SK-N-SH (cell line): Measurements from ENCODE around the gene RAD54L2. TPM values are rescaled to one million over a fixed set of nuclear protein-coding genes. Genes with fewer than 3 reads are reported as not detected.

Experiments
- CTCF ChIA-PET: fragments of 300-600, 350-600 bp; formaldehyde crosslinking; extraction: SDS; loops from one replicate; lab custom pipeline; 2021; lab: Yijun Ruan, JAX
- POLR2A ChIA-PET: fragments of 350-600 bp; sonication (Branson Sonifier 250); formaldehyde crosslinking; extraction: SDS; loops from one replicate; lab custom pipeline; 2020; ENCODE audit warnings: antibody characterized with exemption, inconsistent platforms; lab: Yijun Ruan, JAX
- DNase-seq: peaks from one replicate; pipeline ENCODE4 v3.0.0; 2012
- H2AFZ ChIP-seq: fragments of 200-600 bp; sonication (generic); 2 replicates; pipeline ENCODE4 v1.8.1; 2016; ENCODE audit warnings: antibody characterized with exemption, mild to moderate bottlenecking, low read depth
- H3F3A ChIP-seq: fragments of 200-600 bp; sonication (generic); replicated peaks from 2 replicates; pipeline ENCODE3; 2016; ENCODE audit warnings: antibody characterized with exemption, mild to moderate bottlenecking; ENCODE audit not compliant: insufficient read depth
- H3K27ac ChIP-seq, 2 experiments: fragments of 200-500 bp in 1 of 2; fragments of 200-600 bp in 1 of 2; sonication (Bioruptor generic) in 1 of 2; sonication (generic), shearing (Covaris generic) in 1 of 2; 2 replicates each; pipeline versions ENCODE4 v1.5.1 to v1.6.1; 2014 to 2016; ENCODE audit warnings: low read depth in 2 of 2, inconsistent platforms in 1 of 2, low read length in 1 of 2, mild to moderate bottlenecking in 1 of 2, mixed read lengths in 1 of 2
- H3K27me3 ChIP-seq: fragments of 200-600 bp; sonication (generic), shearing (Covaris generic); 2 replicates; pipeline ENCODE4 v1.6.1; 2016; ENCODE audit warnings: mixed run types; ENCODE audit not compliant: insufficient read depth
- H3K36me3 ChIP-seq, 2 experiments: fragments of 200-500 bp in 1 of 2; fragments of 200-600 bp in 1 of 2; sonication (Bioruptor generic) in 1 of 2; sonication (generic) in 1 of 2; replicated peaks in 1 of 2; 2 replicates each; pipeline versions ENCODE3 to v1.5.1; 2014 to 2016; ENCODE audit warnings: low read length in 1 of 2, mild to moderate bottlenecking in 1 of 2; ENCODE audit not compliant: insufficient read depth in 2 of 2, control insufficient read depth in 1 of 2
- H3K4me1 ChIP-seq, 2 experiments: fragments of 200-500 bp in 1 of 2; fragments of 200-600 bp in 1 of 2; sonication (Bioruptor generic) in 1 of 2; sonication (generic), shearing (Covaris generic) in 1 of 2; 2 replicates each; pipeline versions ENCODE4 v1.5.1 to v1.6.1; 2014 to 2016; ENCODE audit warnings: low read depth in 1 of 2, low read length in 1 of 2, mixed run types in 1 of 2; ENCODE audit not compliant: insufficient read depth in 2 of 2, control insufficient read depth in 1 of 2
- H3K4me2 ChIP-seq: fragments of 200-600 bp; sonication (generic), shearing (Covaris generic); 2 replicates; pipeline ENCODE4 v1.6.1; 2017; ENCODE audit warnings: mixed run types
- H3K4me3 ChIP-seq, 2 experiments: fragments of 200-500 bp in 1 of 2; fragments of 200-600 bp in 1 of 2; sonication (Bioruptor generic) in 1 of 2; sonication (generic), shearing (Covaris generic) in 1 of 2; 2 replicates each; pipeline versions ENCODE4 v1.5.1 to v1.8.1; 2014 to 2016; ENCODE audit warnings: low read depth in 2 of 2, inconsistent platforms in 1 of 2, low read length in 1 of 2, mild to moderate bottlenecking in 1 of 2, mixed read lengths in 1 of 2, moderate library complexity in 1 of 2
- H3K79me2 ChIP-seq: fragments of 200-600 bp; sonication (generic); 2 replicates; pipeline ENCODE4 v1.8.1; 2017; ENCODE audit warnings: mild to moderate bottlenecking; ENCODE audit not compliant: insufficient read depth
- H3K9ac ChIP-seq: fragments of 200-600 bp; sonication (generic); 2 replicates; pipeline ENCODE4 v1.6.1; 2017; ENCODE audit warnings: mixed run types
- H3K9me2 ChIP-seq: fragments of 200-600 bp; sonication (generic); 2 replicates; pipeline ENCODE4 v1.6.1; 2017; ENCODE audit warnings: mixed run types
- H3K9me3 ChIP-seq: fragments of 200-600 bp; sonication (generic); 2 replicates; pipeline ENCODE4 v1.6.1; 2017; ENCODE audit warnings: mixed run types, mild to moderate bottlenecking, moderate library complexity
- H4K20me1 ChIP-seq: fragments of 200-600 bp; sonication (generic); 2 replicates; pipeline ENCODE4 v1.6.1; 2017; ENCODE audit warnings: mild to moderate bottlenecking, mixed run types; ENCODE audit not compliant: insufficient read depth
- ELF1 ChIP-seq: IDR thresholded peaks from 2 replicates; pipeline ENCODE4 v1.4.0; 2012
- EP300 ChIP-seq, 2 experiments: IDR thresholded peaks; 2 replicates each; pipeline versions ENCODE4 v1.4.0 to v1.6.1; 2012; ENCODE audit warnings: borderline replicate concordance in 1 of 2, low read depth in 1 of 2, low read length in 1 of 2
- FOXM1 ChIP-seq: IDR thresholded peaks from 2 replicates; pipeline ENCODE4 v1.4.0; 2012; ENCODE audit warnings: low read depth, mild to moderate bottlenecking
- GABPA ChIP-seq: IDR thresholded peaks from 2 replicates; pipeline ENCODE4 v1.4.0; 2012; ENCODE audit warnings: low read depth, mild to moderate bottlenecking
- GATA2 ChIP-seq: sonication (generic); formaldehyde crosslinking; IDR thresholded peaks from 2 replicates; pipeline ENCODE4 v1.5.0; 2020; ENCODE audit warnings: mild to moderate bottlenecking, missing genetic modification reagents
- NRF1 ChIP-seq: IDR thresholded peaks from 2 replicates; pipeline ENCODE4 v1.6.1; 2012; ENCODE audit warnings: low read depth, mild to moderate bottlenecking, low read length
- TAF1 ChIP-seq: IDR thresholded peaks from 2 replicates; pipeline ENCODE4 v1.6.1; 2012; ENCODE audit warnings: low read depth, mild to moderate bottlenecking, low read length, moderate library complexity, borderline replicate concordance
- USF1 ChIP-seq: IDR thresholded peaks from 2 replicates; pipeline ENCODE4 v1.4.0; 2012; ENCODE audit warnings: low read depth, borderline replicate concordance
- USF2 ChIP-seq: fragments of 150-350 bp; IDR thresholded peaks from 2 replicates; pipeline ENCODE4 v1.6.1; 2017; ENCODE audit warnings: antibody characterized with exemption, low read length, low read depth, borderline replicate concordance
- YY1 ChIP-seq: IDR thresholded peaks from 2 replicates; pipeline ENCODE4 v1.4.0; 2012; ENCODE audit warnings: low read depth, mild to moderate bottlenecking
- ZBTB33 ChIP-seq: IDR thresholded peaks from 2 replicates; pipeline ENCODE4 v1.4.0; 2012; ENCODE audit warnings: low read depth, borderline replicate concordance
- WGBS: methylation state at CpG from one replicate; pipeline ENCODE4 v1.1.6; 2017; ENCODE audit warnings: low lambda C conversion rate; 5-methylcytosine and 5-hydroxymethylcytosine counted together
- polyA plus RNA-seq, 3 experiments: library from polyadenylated mRNA; depleted of rRNA; stranded (reverse); fragments of >200 nt; gene quantifications; 2 replicates each; pipeline ENCODE4 v1.2.3, GENCODE V29; 2012

Gene RAD54L2
- polyA plus RNA-seq, 1 of the 3 experiments (the other 2 are of a cell fraction): 3.6 TPM

DNA sequence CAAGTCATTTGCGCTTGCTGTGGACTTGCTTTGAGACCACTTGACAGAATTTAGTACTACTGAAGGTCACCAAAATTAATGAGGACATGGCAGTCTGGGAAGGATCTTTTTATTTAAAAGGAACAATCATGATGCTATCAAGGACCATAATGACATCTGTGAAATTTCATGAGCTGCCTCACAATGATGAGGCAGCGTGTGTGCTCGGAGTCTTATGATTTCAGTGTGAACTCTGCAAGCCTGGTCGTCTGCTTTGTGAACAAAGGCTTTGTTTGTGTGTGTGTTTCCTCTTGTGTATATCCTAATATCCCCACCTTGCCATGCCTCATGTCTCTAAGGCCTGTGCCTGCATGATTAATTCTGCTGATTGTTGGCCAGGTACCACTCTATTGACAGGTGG, 46.7 kb downstream of the RAD54L2 start:
- H4K20me1 ChIP-seq: no peaks in the 10 kb centered on the region
- TF ChIP-seq GATA2 (peak; percentile 66), EP300 (IDR thresholded peaks at IDR 0.05; ENCODE audit: borderline replicate concordance in 1 of 2, low read depth in 1 of 2, low read length in 1 of 2) (peak in 1 of 2 experiments; percentile 65; a peak in 2 of 4 replicates), FOXM1 (no peak), TAF1 (no peak)
- TF ChIP-seq, all 33 proteins: peak for 2
- Histone ChIP-seq H3K9me2 (no peaks in the 10 kb centered on the region), H3K4me1 (peaks cover 0 to 12% of the 10 kb centered on the region in 2 experiments; a peak in 2 of 4 replicates), H3K4me3 (no peak overlapping the region), H3K27ac (peak overlapping the region in 1 of 2 experiments; percentile 31; a peak in 1 of 4 replicates), H3K36me3 (no peaks in the 10 kb centered on the region), H3K4me2 (no peak overlapping the region), H3K9ac (no peak overlapping the region), H2AFZ (no peak overlapping the region), H3K9me3 (no peaks in the 10 kb centered on the region), H3K79me2 (peaks cover 32% of the 10 kb centered on the region), H3F3A (peaks cover 7% of the 10 kb centered on the region), H3K27me3 (no peaks in the 10 kb centered on the region)
- POLR2A ChIA-PET: no interaction called here
- CTCF ChIA-PET: interaction anchor here (1.0 to 1.3 kb wide), 3 partner anchors 25 to 134 kb away, joined by 3 to 4 read pairs (median 3); no protein-coding TSS in a partner anchor
- DNase-seq: peak; percentile 56
- WGBS: 78% methylated on average over 4 of the region's 4 CpGs

DNA sequence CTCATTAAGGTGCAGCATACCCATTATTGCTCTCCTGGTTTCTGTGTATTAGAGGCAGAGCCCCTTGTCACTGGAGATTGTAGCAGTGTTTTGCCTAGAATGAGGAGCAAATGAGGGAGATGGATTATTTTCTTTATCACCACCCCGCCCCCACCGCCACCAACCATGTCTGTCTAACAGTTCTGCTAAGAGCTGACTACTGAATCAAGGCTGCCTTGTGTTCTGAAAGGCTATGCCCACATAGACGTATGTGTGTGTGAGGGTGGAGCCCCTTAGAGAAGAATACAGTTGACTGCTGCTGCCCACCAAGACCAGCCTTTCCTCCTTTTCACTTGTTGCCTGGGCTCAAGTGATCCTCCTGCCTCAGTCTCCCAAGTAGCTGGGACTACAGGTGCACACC, 47.4 kb downstream of the RAD54L2 start:
- no peaks in the 10 kb centered on the region for H4K20me1 ChIP-seq
- H3K9me3 ChIP-seq: no peaks in the 10 kb centered on the region
- H3K4me2 ChIP-seq: no peak overlapping the region
- H3K4me3 ChIP-seq: no peak overlapping the region
- no peaks in the 10 kb centered on the region for H3K9me2 ChIP-seq
- H2AFZ ChIP-seq: no peak overlapping the region
- peak overlapping the region in 1 of 2 experiments; percentile 31; a peak in 1 of 4 replicates for H3K27ac ChIP-seq
- no peak overlapping the region for H3K9ac ChIP-seq
- H3K27me3 ChIP-seq: no peaks in the 10 kb centered on the region
- H3K79me2 ChIP-seq: peaks cover 32% of the 10 kb centered on the region
- H3K4me1 ChIP-seq: peaks cover 0 to 12% of the 10 kb centered on the region in 2 experiments; a peak in 2 of 4 replicates
- H3K36me3 ChIP-seq: peaks cover 0 to 5% of the 10 kb centered on the region in 2 experiments
- no peak for TF ChIP-seq NRF1
- no peak for TF ChIP-seq ELF1
- TF ChIP-seq USF2: no peak
- TF ChIP-seq YY1: no peak
- no peak for TF ChIP-seq USF1
- no peak for TF ChIP-seq GABPA
- TF ChIP-seq ZBTB33: no peak
- TF ChIP-seq, all 33 proteins: peak for 0
- WGBS: 90% methylated on average over 3 of the region's 3 CpGs
- H3F3A ChIP-seq: peaks cover 7% of the 10 kb centered on the region
- DNase-seq: no peak
- ChIA-PET POLR2A (no interaction called here), CTCF (interaction anchor here (1.0 to 1.3 kb wide), 2 partner anchors 24 to 84 kb away, joined by 3 read pairs; no protein-coding TSS in a partner anchor)

Other genes starting within 250 kb of the RAD54L2 start
- gene MANF, start 153.4 kb upstream of the RAD54L2 start, polyA plus RNA-seq (2012; rRNA removed): 118 and 121 TPM in 2 replicates
- gene RBM15B, start 147.4 kb upstream of the RAD54L2 start, polyA plus RNA-seq (2012; rRNA removed): 11.3 and 17.0 TPM in 2 replicates
- gene DCAF1, start 38.7 kb upstream of the RAD54L2 start, polyA plus RNA-seq (2012; rRNA removed): 9.7 and 12.1 TPM in 2 replicates
- gene TEX264, start 132.5 kb downstream of the RAD54L2 start, polyA plus RNA-seq (2012; rRNA removed): 82.1 and 86.0 TPM in 2 replicates
- 0.15 and 0.24 TPM in 2 replicates for gene GRM2, start 168.3 kb downstream of the RAD54L2 start, polyA plus RNA-seq (2012; rRNA removed)
- gene IQCF6, start 240.5 kb downstream of the RAD54L2 start, polyA plus RNA-seq (2012; rRNA removed): not detected in 2 replicates